ENCODE results near the gene MYO15A. TPM values are rescaled to one million over a fixed set of nuclear protein-coding genes. Genes with fewer than 3 reads are reported as not detected.

MYO15A gene
- total RNA-seq, 1 donor from 2014 or later: 2.0 TPM

DNA sequence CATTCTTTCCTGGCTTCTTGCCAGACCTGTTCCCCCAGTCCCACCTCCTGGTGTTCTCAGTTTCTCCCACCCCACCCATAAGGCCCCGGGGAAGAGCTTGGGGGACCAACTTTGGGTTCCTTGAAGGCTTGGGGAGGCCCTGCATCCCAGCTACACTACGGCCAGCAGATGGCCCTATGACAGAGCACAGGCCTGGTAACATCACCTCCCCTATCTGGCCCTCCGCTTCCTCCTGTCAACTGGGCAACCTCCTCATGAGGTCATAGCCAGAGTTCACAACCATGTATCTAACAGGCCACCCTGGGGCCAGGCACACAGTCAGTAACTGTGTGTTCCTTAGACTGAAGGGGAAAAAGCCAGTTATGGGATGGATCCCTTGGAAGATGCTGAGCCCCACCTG lies 31.4 kb downstream of the MYO15A start:
- DNase-seq (ENCODE audit: low spot score in 2 of 2): no peak
- peaks cover 0 to 2% of the 10 kb centered on the region in 2 donors for H3K4me1 ChIP-seq
- TF ChIP-seq, protein P1, sequence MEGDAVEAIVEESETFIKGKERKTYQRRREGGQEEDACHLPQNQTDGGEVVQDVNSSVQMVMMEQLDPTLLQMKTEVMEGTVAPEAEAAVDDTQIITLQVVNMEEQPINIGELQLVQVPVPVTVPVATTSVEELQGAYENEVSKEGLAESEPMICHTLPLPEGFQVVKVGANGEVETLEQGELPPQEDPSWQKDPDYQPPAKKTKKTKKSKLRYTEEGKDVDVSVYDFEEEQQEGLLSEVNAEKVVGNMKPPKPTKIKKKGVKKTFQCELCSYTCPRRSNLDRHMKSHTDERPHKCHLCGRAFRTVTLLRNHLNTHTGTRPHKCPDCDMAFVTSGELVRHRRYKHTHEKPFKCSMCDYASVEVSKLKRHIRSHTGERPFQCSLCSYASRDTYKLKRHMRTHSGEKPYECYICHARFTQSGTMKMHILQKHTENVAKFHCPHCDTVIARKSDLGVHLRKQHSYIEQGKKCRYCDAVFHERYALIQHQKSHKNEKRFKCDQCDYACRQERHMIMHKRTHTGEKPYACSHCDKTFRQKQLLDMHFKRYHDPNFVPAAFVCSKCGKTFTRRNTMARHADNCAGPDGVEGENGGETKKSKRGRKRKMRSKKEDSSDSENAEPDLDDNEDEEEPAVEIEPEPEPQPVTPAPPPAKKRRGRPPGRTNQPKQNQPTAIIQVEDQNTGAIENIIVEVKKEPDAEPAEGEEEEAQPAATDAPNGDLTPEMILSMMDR (IDR thresholded peaks at IDR 0.05): no peak
- no peak overlapping the region for H3K4me3 ChIP-seq
- H3K9me3 ChIP-seq: no peaks in the 10 kb centered on the region
- no peaks in the 10 kb centered on the region for H3K36me3 ChIP-seq
- no peaks in the 10 kb centered on the region for H3K27me3 ChIP-seq
- H3K27ac ChIP-seq: no peak overlapping the region
- intact Hi-C loops (cut with DNase I): loop anchor here (2.0 kb wide), 1 partner anchor 43 kb away; the partner anchor contains the start of gene ALKBH5

DNA sequence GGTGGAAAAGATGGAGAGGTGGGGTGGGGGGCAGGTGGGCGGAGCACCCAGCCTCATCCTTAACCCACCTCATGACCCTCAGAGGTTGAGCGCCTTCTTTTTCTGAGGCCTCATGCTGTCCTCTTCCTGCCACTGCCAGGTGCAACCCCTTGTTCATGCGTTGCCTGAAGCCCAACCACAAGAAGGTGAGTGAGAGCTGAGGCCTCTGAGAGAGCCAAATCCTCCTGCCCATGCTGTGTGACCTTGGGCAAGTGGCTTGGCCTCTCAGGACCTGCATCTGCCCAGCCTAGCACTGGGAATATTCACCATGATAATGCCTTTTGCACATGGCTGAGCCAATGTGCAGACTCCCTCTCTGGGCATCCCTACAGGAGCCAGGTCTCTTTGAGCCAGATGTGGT lies 32.1 kb downstream of the MYO15A start:
- H3K4me1 ChIP-seq: peaks cover 0 to 2% of the 10 kb centered on the region in 2 donors
- H3K36me3 ChIP-seq: no peaks in the 10 kb centered on the region
- intact Hi-C loops (cut with DNase I): loop anchor here (2.0 kb wide), 1 partner anchor 42 kb away; the partner anchor contains the start of gene ALKBH5
- H3K4me3 ChIP-seq: no peak overlapping the region
- H3K27ac ChIP-seq: no peak overlapping the region
- TF ChIP-seq, protein P1 (IDR thresholded peaks at IDR 0.05): no peak
- no peaks in the 10 kb centered on the region for H3K27me3 ChIP-seq
- no peak for DNase-seq (ENCODE audit: low spot score in 2 of 2)
- H3K9me3 ChIP-seq: no peaks in the 10 kb centered on the region

DNA sequence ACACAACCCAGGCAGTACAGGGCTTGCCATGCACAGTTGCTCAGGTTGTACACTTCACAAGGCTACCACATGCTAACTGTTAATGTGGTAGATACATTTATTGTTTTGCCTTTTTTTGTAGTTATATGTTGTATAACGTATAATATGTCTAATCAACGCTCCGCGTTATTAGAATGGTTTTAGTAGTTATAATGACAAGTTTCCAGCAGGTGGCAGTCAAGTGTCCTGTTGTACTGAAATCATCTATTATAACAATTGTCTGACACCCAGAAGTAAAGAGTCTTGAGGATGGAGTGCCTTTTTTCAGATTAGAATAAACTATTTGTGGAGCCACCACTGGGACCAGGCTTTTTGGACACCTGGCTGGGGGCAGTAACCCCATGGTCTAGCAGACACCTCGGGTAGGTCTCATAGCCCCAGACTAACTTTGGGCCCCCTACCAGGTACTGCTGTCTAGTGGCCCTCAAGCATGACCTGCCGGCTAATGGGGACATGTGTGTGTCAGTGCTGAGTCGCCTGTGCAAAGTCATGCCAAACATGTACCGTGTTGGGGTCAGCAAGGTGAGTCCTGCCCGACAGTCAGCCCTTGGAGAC lies 32.8 kb downstream of the MYO15A start:
- peaks cover 0 to 2% of the 10 kb centered on the region in 2 donors for H3K4me1 ChIP-seq
- no peaks in the 10 kb centered on the region for H3K27me3 ChIP-seq
- TF ChIP-seq, protein P1 (IDR thresholded peaks at IDR 0.05): peak; percentile 40 to 66 (median 63)
- H3K4me3 ChIP-seq: no peak overlapping the region
- no peaks in the 10 kb centered on the region for H3K36me3 ChIP-seq
- no peak for DNase-seq (ENCODE audit: low spot score in 2 of 2)
- intact Hi-C loops (cut with DNase I): loop anchor here (2.0 kb wide), 1 partner anchor 41 kb away; the partner anchor contains the start of gene ALKBH5
- no peak overlapping the region for H3K27ac ChIP-seq
- no peaks in the 10 kb centered on the region for H3K9me3 ChIP-seq

DNA sequence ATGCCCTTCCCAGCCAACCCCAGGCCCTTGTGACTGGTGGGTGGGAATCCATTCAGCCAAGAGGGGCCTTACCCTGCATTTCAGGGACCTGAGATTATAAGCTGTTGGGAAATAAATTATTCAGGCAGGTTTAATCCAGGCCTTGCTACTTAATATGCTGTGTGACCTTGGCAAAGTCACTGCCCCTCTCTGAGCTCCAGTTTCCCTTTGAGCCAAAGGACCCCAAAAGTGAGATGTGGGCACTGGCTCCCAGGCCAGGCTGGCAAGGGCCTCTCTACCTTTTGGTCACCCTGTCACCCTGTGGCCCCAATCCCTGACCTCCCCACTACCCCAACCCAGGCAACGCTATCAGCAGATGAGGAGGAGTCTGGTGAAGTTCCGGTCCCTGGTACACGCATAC lies 33.9 kb downstream of the MYO15A start:
- TF ChIP-seq, protein P1 (IDR thresholded peaks at IDR 0.05): no peak
- H3K36me3 ChIP-seq: no peaks in the 10 kb centered on the region
- intact Hi-C loops (cut with DNase I): no loop called here
- H3K9me3 ChIP-seq: no peaks in the 10 kb centered on the region
- no peak for DNase-seq (ENCODE audit: low spot score in 2 of 2)
- no peak overlapping the region for H3K4me3 ChIP-seq
- no peaks in the 10 kb centered on the region for H3K27me3 ChIP-seq
- H3K27ac ChIP-seq: no peak overlapping the region
- peaks cover 0 to 2% of the 10 kb centered on the region in 2 donors for H3K4me1 ChIP-seq

DNA sequence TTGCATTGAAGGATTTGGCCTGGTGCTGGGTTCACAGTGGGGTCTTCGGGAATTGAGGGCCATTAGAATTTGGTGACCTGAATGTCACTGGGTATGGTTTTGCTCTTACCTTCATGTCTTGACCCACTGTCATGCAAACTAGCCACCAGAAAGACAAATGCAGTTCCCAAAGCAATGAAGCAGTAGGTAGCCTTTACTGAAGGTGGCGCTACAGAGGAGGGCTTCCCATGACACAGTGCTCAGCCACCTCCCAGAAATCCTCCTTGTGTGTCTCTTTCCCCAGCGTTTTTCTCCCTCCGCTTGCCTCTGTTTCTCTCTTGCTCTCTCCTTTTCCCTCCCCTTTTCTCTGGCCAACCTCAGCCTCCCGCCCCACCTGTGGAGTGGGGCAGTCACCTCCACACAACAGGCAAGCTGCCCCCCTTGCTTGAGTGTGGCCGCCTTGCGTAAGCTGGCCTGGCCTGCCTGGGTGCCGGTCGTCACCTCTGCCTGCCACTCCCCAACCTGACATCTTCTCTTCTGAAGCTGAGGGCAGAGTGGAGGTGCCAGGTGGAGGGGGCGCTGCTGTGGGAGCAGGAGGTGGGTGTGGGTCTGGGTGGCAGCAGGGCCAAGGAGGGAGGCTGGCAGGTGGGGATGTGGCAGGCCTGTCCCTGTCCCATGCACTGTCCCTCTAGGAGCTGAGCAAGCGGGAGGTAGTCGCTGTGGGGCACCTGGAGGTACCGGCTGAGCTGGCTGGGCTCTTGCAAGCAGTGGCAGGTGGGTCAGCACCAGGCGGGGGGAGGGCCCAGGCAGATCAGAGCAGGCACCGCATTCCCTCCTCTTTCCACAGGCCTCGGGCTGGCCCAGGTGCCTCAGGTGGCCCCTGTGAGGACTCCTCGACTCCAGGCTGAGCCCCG lies 34.7 kb downstream of the MYO15A start:
- Histone ChIP-seq H3K36me3 (no peaks in the 10 kb centered on the region), H3K4me1 (peaks cover 0 to 2% of the 10 kb centered on the region in 2 donors), H3K9me3 (no peaks in the 10 kb centered on the region), H3K4me3 (no peak overlapping the region), H3K27ac (no peak overlapping the region), H3K27me3 (no peaks in the 10 kb centered on the region)
- TF ChIP-seq, protein P1 (IDR thresholded peaks at IDR 0.05): no peak
- intact Hi-C loops (cut with DNase I): no loop called here
- DNase-seq (ENCODE audit: low spot score in 2 of 2): no peak
